GM18907 (cell line): ENCODE data around the gene NAA15.
"Not testable (repeated sequence)": the region's sequence is repeated elsewhere in the genome, so short reads cannot be mapped to it uniquely, and the experiment has no call there.

Source experiments
- ATAC-seq: cut with Tn5 transposase; IDR thresholded peaks from one replicate; pipeline ENCODE4 v1.9.1; 2021; ENCODE audit warnings: mild to moderate bottlenecking, moderate library complexity; ENCODE audit not compliant: unreplicated experiment

NAA15 gene

GRCh38 chr4:139301113-139301820 lies at the start of gene NAA15:
Gene NAA15, plus strand, starts transcription at chr4:139301505. Its CDS starts 273 bp downstream, at chr4:139301778.
- peak; percentile 89 for ATAC-seq

DNA sequence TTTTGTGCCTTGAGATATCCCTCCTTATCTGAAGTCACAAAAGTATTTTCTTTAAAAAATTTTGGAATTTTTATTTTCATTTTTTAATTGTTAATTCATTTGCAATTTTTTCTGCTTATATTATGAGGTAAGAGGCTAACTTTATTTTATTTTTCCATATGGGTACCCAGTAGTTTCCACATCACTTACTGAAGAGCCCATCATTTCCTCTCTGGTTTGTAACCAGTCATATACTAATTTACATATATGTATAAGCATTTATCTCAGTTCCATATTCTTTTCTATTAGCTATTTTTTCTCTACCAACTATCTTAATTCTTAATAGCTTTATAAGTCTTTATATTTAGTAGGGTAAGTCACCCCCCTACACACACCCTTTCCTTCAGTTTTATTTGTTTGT lies 48.3 kb upstream of the NAA15 start:
- ATAC-seq = no peak

DNA sequence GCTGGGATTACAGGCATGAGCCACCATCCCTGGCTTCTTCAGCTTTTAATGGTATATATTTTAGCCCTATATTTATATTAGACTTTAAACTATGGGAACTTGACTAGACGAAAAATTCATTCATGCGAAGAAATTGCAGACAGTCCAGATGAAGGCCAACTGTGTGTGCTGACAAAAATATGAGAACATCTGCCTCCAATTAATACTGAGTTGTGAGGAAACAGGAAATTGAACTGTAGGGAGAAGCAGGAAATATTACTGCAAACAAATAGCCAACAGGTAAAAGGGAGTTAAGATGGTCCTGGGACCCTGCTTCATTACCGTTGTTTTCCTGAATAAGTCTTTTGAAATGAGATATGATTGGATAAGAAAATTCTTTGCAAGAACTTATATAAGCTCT lies 47.6 kb upstream of the NAA15 start:
- no peak for ATAC-seq

DNA sequence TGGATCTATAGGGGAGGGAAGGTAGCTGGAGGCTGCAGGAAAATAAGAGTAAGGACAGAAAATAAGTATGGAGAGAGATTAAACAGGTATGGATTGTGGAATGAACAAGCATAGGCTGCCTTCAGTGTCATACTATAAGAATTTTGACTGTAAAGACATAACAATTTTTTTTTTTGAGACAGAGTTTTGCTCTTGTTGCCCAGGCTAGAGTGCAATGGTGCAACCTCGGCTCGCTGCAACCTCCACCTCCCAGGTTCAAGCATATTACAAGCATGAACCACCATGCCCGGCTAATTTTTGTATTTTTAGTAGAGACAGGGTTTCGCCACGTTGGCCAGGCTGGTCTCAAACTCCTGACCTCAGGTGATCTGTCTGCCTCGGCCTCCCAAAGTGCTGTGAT lies 45.7 kb upstream of the NAA15 start:
- ATAC-seq = not testable (repeated sequence)

DNA sequence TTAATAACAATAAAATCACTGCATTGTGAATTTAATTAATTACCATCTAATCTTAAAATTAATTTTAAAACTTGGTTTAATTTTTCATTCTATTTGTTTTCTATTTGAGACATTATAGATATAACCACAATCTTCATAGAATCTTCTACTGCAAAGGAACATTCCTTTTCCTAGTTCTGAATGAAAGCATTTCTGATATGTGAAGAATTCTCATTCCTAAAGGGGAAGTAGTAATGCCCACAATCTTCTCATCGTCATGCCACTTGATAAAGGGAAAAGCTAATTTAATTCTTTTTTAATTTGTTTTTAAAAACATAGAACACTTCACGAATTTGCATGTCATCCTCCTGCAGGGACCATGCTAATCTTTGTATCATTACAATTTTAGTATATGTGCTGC lies 45.0 kb upstream of the NAA15 start:
- ATAC-seq = no peak

DNA sequence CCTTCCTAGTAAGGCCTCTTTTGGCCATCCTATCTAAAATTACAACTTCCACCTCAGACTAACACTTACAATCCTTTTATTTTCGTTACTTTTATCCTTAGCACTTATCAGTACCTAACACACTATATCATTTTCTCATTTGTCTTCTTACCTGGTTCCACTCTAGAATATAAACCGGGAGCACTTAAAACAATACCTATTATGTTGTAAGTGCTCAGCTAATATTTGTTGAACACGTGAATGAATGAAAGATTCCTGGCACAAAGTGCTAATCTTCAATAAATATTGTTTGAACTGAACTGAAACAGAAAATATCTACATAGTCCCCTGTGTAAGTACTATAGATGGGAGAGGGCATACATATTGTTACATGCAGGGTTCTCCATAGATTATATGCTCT lies 35.7 kb upstream of the NAA15 start:
- ATAC-seq = no peak

GRCh38 chr4:139266208-139266582 lies 35.1 kb upstream of the NAA15 start:
- peak; percentile 2 for ATAC-seq

DNA sequence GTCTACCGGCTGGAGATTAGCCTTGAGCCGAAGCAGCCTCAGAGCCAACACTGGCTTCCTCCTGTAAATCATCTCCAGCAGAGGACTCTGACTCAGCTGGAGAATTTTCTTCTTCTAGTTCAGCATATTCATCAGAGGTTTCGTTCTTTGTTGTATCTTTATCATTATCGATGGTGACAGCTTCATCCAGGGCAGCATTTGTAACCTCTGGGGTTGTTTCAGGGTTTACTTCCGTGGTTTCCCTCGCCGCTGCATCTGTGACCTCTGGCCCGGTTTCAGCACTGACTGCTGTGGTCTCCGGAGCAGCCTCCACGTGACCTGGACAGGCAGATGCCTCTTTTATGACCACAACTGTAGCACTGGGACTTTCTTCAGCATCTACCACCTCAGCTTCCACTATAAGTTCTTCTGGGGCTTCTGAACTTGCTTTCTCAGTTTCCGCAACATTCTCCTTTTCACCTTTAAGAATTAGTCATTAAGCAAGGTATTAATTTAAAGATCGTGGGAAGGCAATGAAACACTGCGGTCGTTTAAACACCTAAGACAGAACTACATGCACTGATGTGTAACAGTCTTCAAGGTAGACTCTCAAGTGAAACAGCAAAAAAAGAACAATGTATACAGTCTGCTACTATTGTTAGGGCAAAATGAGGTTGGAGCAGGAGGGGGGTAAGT lies 34.6 kb upstream of the NAA15 start:
- peak; percentile 98 for ATAC-seq

DNA sequence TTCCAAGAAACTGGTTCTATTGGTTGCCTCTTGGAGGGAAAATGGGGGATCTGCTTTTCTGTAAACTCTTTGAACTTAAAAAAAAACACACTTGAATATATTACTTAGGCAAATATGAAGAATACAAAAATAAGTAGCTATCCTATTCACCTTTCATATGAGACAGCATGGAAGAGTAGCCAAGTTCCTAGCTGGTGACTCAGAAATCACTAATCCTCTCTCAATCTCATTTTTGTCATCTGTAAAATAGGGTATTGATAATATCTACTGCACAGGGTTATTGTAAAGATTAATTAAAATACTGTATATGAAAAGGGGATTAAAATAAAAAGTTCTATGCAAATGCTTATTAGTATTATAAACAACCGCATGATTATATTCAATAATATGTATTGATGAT lies 34.0 kb upstream of the NAA15 start:
- no peak for ATAC-seq

GRCh38 chr4:139273835-139274234 lies 27.5 kb upstream of the NAA15 start:
- ATAC-seq = no peak

- ATAC-seq = no peak
Measured at GRCh38 chr4:139274790-139275189, 26.5 kb upstream of the NAA15 start.

DNA sequence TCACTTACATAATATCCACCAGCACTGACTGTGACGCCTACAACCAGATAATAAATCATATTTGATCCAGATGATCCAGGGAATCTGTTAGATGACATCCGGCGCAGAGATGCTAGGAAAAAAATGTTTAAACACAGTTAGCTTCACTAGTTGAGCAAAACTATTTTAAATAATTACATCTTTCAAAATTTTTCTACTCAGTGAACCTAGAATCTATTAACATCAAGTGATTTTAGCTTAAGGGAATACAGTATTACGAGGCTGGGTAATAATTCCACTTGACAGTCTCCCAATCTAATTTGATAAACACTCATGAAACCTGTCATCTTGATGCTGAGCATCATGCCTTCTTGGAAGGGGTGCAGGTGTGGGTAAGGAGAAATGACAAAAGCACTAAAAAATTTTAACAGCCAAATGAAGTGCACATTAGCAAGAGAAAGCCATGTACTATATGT lies 26.0 kb upstream of the NAA15 start:
- no peak for ATAC-seq

- ATAC-seq = no peak
Measured at GRCh38 chr4:139278485-139278884, 22.8 kb upstream of the NAA15 start.

DNA sequence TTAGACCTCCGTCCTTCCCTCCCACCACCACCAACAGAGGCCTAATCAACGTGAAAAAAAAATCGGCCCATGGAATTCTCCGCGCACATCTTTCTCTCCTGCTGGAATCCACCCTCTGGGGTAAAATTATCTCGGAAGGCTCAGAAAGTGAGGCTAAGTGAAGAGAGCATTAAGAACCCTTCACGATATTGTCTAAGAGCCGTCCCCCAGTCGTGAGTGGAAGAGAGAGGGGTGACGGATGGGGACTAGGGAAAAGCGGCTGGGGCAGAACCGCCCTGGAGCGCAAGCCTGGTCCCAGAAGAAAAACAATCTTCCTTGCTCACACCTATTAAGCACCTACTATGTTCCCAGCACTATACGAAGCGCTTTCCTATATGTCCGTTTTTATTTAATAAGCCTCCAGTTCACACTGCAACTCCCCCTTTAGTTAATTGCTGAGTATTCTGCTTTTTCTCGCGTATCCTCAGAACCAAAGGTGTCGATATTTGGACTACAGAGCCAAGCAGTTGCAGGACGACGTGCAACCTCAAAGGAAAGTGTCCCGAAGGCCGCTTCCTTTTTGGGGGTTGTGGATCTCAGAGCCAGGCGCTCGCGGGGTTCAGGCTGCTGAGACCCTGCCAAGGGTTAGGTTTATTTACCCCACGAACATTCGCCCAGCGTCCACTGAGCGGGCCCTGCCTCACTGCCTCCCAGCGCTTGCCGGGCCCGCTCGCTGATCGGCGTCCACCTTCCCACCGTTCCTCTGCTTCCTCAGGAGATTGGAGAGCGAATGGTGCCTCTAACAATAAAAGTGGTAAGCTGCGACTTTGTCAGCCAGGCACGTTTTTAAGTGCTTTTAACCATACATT lies 22.2 kb upstream of the NAA15 start:
- no peak for ATAC-seq

DNA sequence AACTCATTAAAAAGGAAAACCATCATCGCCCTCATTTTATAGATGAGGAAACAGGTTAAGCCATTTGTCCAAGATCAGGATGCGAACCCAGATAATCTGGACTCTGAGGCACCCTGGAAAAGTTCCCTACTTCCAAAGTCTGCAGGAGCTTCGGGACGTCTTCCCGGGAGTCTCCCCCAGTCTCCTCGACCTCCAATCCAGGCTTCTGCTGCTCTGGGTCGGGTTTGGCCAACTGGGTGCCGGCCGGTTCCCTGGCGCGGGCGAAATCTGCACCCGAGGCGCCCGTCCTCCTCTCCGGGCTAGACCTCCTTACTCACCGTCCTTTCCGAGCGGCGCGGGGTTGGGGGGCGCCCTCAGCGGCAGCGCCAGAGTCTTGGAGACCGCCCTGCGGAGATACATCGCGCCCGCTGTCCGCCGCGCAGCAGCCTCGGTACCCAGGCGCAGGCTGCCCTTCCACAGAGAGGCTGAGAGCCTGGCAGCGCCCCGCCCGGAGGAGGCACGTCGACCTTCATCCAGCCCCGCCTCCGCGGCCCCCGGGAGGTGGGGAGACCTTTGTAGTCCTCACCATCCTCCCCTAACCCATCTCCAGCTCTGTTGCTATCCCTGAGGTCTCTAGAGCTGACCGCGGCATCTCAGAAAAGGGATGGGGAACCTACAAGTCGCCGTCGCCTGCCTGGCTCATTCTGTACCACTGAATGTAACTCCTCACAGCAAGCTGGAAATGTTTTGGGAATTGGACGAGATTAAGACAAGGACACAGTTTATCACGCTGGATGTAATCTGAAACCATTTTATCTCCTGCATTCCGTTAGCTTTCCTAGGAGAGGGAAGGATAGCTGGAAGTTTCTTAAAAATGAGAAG lies 21.3 kb upstream of the NAA15 start, which contains the start of gene MGARP:
Gene MGARP, minus strand, starts transcription at position 466 of the 861 bp plus-strand sequence. Its CDS starts 67 bp downstream, at position 399.
- peak; percentile 61 for ATAC-seq

DNA sequence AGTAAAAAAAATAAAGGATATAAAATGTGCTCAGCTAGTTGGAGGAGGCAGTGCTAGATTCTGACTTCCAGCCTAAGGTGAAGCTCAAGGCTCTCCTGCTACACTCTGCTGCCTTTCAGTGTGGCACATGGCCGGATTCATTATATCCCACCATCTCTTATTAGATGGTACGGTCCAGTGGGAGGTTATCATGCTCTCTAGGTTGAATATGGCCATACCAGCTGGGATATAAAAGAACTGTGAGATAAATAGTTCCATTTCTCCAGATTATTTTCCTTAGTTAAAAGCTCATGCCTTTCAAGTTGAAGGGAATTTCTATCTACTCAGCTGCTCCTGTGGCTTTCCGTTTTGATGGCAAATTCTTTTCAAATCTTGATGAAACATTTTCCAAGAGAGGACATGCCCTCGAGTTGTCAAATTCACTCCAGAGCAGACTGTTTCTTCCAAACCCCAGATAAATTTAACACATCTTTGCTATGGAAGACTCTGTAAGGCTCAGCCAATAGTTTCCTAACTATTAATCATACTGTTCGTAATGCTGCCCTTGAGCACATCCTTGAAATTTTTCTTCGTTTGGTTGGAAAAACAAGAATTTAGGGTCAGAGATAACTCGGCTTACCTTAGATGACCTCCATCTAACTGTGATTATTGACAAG lies 19.1 kb upstream of the NAA15 start:
- no peak for ATAC-seq

DNA sequence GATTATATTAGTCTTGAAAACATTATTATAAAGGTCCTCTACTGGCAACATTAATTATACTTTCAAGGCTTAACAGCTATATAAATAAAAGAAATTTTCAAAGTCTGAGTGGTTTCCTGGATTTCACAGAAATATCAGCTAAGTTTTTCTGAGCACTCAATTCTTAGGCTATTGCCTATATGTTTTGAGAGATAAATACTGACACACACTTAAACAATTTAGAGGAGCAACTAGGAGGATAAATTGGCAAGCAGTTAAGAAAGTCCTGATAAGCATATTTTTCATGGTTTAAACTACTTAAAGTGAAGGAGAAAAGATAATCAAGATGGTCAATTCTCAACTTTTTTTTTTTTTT lies 18.6 kb upstream of the NAA15 start:
- ATAC-seq = no peak

DNA sequence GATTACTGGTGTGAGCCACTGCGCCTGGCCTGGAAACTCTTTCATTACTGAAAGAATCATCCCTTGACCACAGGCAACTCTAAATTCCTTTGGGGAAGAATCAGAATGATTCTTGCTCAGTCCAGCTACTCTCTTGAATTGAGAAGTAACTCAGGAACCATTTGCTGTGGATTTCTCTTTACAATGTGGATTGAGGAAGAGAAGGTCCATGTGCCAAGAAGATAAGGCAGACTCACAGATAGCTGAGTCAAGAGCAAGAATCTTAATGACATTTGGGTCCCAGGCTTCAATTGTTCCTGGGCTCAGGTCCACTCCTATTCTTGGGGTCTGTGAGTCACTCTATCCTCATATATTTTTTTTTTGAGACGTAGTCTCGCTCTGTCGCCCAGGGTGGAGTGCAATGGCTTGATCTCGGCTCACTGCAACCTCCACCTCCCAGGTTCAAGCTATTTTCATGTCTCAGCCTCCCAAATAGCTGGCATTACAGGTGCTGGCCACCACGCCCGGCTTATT lies 15.1 kb upstream of the NAA15 start:
- no peak for ATAC-seq

GRCh38 chr4:139295206-139295941 lies 5.9 kb upstream of the NAA15 start:
- ATAC-seq = peak; percentile 93
